GM12878 (cell line): ENCODE results near the gene GKN1. TPM values are rescaled to one million over a fixed set of nuclear protein-coding genes. Genes with fewer than 3 reads are reported as not detected.

ENCODE experiments used
- ATAC-seq: fragments of 200-7000 bp; cut with Tn5 transposase; 3 replicates; pipeline ENCODE4 v1.9.1; 2020; ENCODE audit warnings: mild to moderate bottlenecking, moderate library complexity
- BruUV-seq: library from RNA; stranded (reverse); fragments of 400-500 nt; replicated peaks from 2 replicates; lab custom pipeline; 2021; lab: Mats Ljungman, UMichigan
- CTCF ChIA-PET: fragments of 300-600 bp; sonication (Branson Sonifier 250); formaldehyde crosslinking; extraction: SDS; loops from one replicate; lab custom pipeline; 2021; ENCODE audit warnings: inconsistent platforms; lab: Yijun Ruan, JAX
- POLR2A ChIA-PET: fragments of 350-600 bp; formaldehyde crosslinking; extraction: SDS; loops from one replicate; lab custom pipeline; 2021; ENCODE audit warnings: inconsistent platforms; lab: Charles Lee
- RAD21 ChIA-PET: fragments of 300-600 bp; sonication (Branson Sonifier 250); formaldehyde crosslinking; loops from one replicate; lab custom pipeline; 2023; ENCODE audit warnings: antibody characterized with exemption; ENCODE audit not compliant: unreplicated experiment; lab: Charles Lee
- SMC1A ChIA-PET: fragments of 300-600 bp; sonication (Branson Sonifier 250); formaldehyde crosslinking; loops from one replicate; lab custom pipeline; 2023; ENCODE audit not compliant: unreplicated experiment, uncharacterized antibody; lab: Charles Lee
- DNase-seq: peaks from one replicate; pipeline ENCODE4 v3.0.0-alpha.2; 2011; ENCODE audit warnings: low read depth, low spot score
- FAIRE-seq: peaks from 3 replicates; lab custom pipeline; 2011; peaks lifted over from hg19 to GRCh38; lab: Jason Lieb, UNC
- H2AFZ ChIP-seq: 2 replicates; pipeline ENCODE4 v1.6.0; 2011; ENCODE audit warnings: low read depth, low read length, control low read depth; ENCODE audit not compliant: control insufficient read depth
- H3K27ac ChIP-seq: 2 replicates; pipeline ENCODE4 v1.5.1; 2011; ENCODE audit warnings: control low read depth; ENCODE audit not compliant: control insufficient read depth, insufficient read depth
- H3K27me3 ChIP-seq, 2 experiments: replicated peaks in 1 of 2; 2 replicates each; pipeline versions ENCODE4 v1.6.0 to v1.6.1; 2011; ENCODE audit warnings: low read length in 1 of 2; ENCODE audit not compliant: control insufficient read depth in 2 of 2, insufficient read depth in 2 of 2
- H3K36me3 ChIP-seq, 2 experiments: 2 replicates each; pipeline ENCODE4 v1.5.1; 2011; ENCODE audit warnings: low read length in 1 of 2; ENCODE audit not compliant: control insufficient read depth in 2 of 2, insufficient read depth in 2 of 2
- H3K4me1 ChIP-seq: 2 replicates; pipeline ENCODE4 v1.6.1; 2011; ENCODE audit warnings: mild to moderate bottlenecking, low read length, moderate library complexity, mixed read lengths; ENCODE audit not compliant: control insufficient read depth, insufficient read depth
- H3K4me2 ChIP-seq: 2 replicates; pipeline ENCODE4 v1.6.0; 2011; ENCODE audit warnings: control low read depth; ENCODE audit not compliant: control insufficient read depth, insufficient read depth
- H3K4me3 ChIP-seq: fragments of 200-600 bp; sonication (generic); 2 replicates; pipeline ENCODE4 v1.5.1; 2016
- H3K79me2 ChIP-seq: 2 replicates; pipeline ENCODE4 v1.6.0; 2011; ENCODE audit warnings: low read length; ENCODE audit not compliant: control insufficient read depth, insufficient read depth
- H3K9ac ChIP-seq: 2 replicates; pipeline ENCODE4 v1.8.0; 2011; ENCODE audit warnings: low read length, control low read depth, mixed read lengths; ENCODE audit not compliant: control insufficient read depth, insufficient read depth
- H3K9me3 ChIP-seq: replicated peaks from 3 replicates; pipeline ENCODE4 v1.5.1; 2011; ENCODE audit warnings: mild to moderate bottlenecking, low read length; ENCODE audit not compliant: control insufficient read depth, insufficient read depth
- H4K20me1 ChIP-seq: 2 replicates; pipeline ENCODE4 v1.6.0; 2011; ENCODE audit not compliant: control insufficient read depth, insufficient read depth
- BCL11A ChIP-seq: IDR thresholded peaks from 2 replicates; pipeline ENCODE4 v1.6.1; 2011; ENCODE audit warnings: low read depth, low read length
- DPF2 ChIP-seq: fragments of 450-650 bp; IDR thresholded peaks from 2 replicates; pipeline ENCODE4 v1.6.1; 2017; ENCODE audit warnings: mild to moderate bottlenecking
- EED ChIP-seq: sonication (generic); IDR thresholded peaks from 2 replicates; pipeline ENCODE4 v1.6.1; 2016; ENCODE audit warnings: antibody characterized with exemption, low read depth
- MTA3 ChIP-seq: IDR thresholded peaks from 2 replicates; pipeline ENCODE4 v1.6.1; 2012; ENCODE audit warnings: low read length, inconsistent platforms, borderline replicate concordance
- SIX5 ChIP-seq: IDR thresholded peaks from 2 replicates; pipeline ENCODE4 v1.6.1; 2011; ENCODE audit warnings: mild to moderate bottlenecking, low read depth, low read length, moderate library complexity; ENCODE audit not compliant: severe bottlenecking
- TBL1XR1 ChIP-seq: IDR thresholded peaks from 2 replicates; pipeline ENCODE4 v1.6.1; 2012; ENCODE audit warnings: low read depth, low read length, improper control_type of control experiment
- TCF12 ChIP-seq: IDR thresholded peaks from 2 replicates; pipeline ENCODE4 v1.6.1; 2011; ENCODE audit warnings: low read depth, mild to moderate bottlenecking, low read length
- ZBED1 ChIP-seq: IDR thresholded peaks from 2 replicates; pipeline ENCODE4 v1.6.1; 2016; ENCODE audit warnings: borderline replicate concordance
- ZNF384 ChIP-seq: IDR thresholded peaks from 2 replicates; pipeline ENCODE4 v1.6.1; 2012; ENCODE audit warnings: low read depth, mild to moderate bottlenecking, low read length, improper control_type of control experiment, borderline replicate concordance
- ZNF592 ChIP-seq: fragments of 450-650 bp; IDR thresholded peaks from 2 replicates; pipeline ENCODE4 v1.6.1; 2017; ENCODE audit warnings: mild to moderate bottlenecking, moderate library complexity
- ZZZ3 ChIP-seq: IDR thresholded peaks from 2 replicates; pipeline ENCODE4 v1.6.1; 2011; ENCODE audit warnings: low read depth; ENCODE audit not compliant: control insufficient read depth, insufficient read length
- WGBS: methylation state at CpG from one replicate; pipeline ENCODE4 v1.1.6; 2016; ENCODE audit warnings: low lambda C conversion rate; ENCODE audit not compliant: insufficient replicate concordance, insufficient coverage; ENCODE audit errors: missing lambda C conversion rate; 5-methylcytosine and 5-hydroxymethylcytosine counted together
- in situ Hi-C: fragments of 300-500 bp; cut with MboI; formaldehyde crosslinking; loops from 9 replicates; pipeline ENCODE4 v1.14.3; 2018; ENCODE audit warnings: mixed read lengths
- intact Hi-C: fragments of 100-400 bp; cut with micrococcal nuclease; formaldehyde crosslinking; loops from one replicate; pipeline ENCODE4 v1.14.2; 2022; ENCODE audit not compliant: unreplicated experiment
- polyA plus RNA-seq, 11 experiments: library from polyadenylated mRNA; depleted of rRNA in 4 of 11; unstranded in 6 of 11; stranded (reverse) in 5 of 11; fragments of >200 nt; fragmentation: Nextera tagmentation in 4 of 11; fragmentation: Illumina TruSeq in 1 of 11; extraction: Ambion mirVana in 4 of 11; extraction: Trizol in 1 of 11; gene quantifications; 1 replicate in 1 of 11; 2 replicates in 10 of 11; pipeline versions ENCODE4 v1.2.1 to v1.2.3, GENCODE V29; 2011 to 2016; ENCODE audit warnings: inconsistent platforms in 2 of 11, missing spikeins in 2 of 11, low read depth in 1 of 11
- total RNA-seq, 4 experiments: library from RNA; depleted of rRNA in 3 of 4; stranded (reverse); fragments of >200 nt in 3 of 4; fragmentation: Illumina TruSeq in 1 of 4; extraction: Trizol in 1 of 4; gene quantifications; 2 replicates each; pipeline versions ENCODE4 v1.2.1 to v1.2.3, GENCODE V29; 2013 to 2021
- TF ChIP-seq, protein P1 (sequence below): fragments of 450-650 bp; IDR thresholded peaks from 2 replicates; pipeline ENCODE4 v1.6.1; 2017; ENCODE audit warnings: mild to moderate bottlenecking
- TF ChIP-seq, protein P2 (sequence below), 3 experiments: IDR thresholded peaks in 2 of 3; conservative IDR thresholded peaks in 1 of 3; 2 replicates each; pipeline ENCODE4 v1.5.1; 2011; ENCODE audit warnings: low read depth in 3 of 3, low read length in 3 of 3, mild to moderate bottlenecking in 3 of 3, control low read depth in 2 of 3, moderate library complexity in 2 of 3, inconsistent platforms in 1 of 3, mixed read lengths in 1 of 3; ENCODE audit not compliant: control insufficient read depth in 2 of 3, insufficient read depth in 1 of 3; ENCODE audit errors: extremely low read depth in 1 of 3

GKN1 gene
- total and polyA plus RNA-seq, 10 of the 15 experiments (the other 5 are each of a cell fraction or from before 2014, with no cell fraction given): not detected

DNA sequence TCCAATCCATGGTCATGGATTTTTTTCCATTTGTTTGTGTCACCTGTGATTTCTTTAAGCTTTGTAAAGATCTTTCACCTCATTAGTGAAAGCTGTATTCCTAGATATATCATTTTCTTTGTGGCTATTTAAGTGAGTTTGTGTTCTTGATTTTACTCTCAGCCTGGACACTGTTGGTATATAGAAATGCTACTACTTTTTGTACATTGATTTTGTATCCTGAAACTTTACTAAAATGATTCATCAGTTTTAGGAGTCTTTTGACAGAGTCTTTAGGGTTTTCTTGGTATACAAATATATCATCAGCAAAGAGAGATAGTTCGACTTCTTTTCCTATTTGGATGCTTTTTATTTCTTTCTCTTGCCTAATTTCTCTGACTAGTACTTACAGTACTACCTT, 34.1 kb upstream of the GKN1 start:
- H3K27me3 ChIP-seq: no peaks in the 10 kb centered on the region; a peak in 1 of 4 replicates
- RAD21 ChIA-PET: no interaction called here
- in situ Hi-C loops (no loop called here), intact Hi-C loops (no loop called here)
- H3K36me3 ChIP-seq: no peaks in the 10 kb centered on the region
- ATAC-seq: no peak
- POLR2A ChIA-PET: no interaction called here
- no TSS peak for BruUV-seq
- SMC1A ChIA-PET: no interaction called here
- H3K27ac ChIP-seq: no peak overlapping the region
- H3K9me3 ChIP-seq: no peaks in the 10 kb centered on the region
- H3K4me1 ChIP-seq: no peaks in the 10 kb centered on the region
- DNase-seq: no peak
- H3K9ac ChIP-seq: no peak overlapping the region
- no peak for TF ChIP-seq ZNF384
- TF ChIP-seq, protein P1, sequence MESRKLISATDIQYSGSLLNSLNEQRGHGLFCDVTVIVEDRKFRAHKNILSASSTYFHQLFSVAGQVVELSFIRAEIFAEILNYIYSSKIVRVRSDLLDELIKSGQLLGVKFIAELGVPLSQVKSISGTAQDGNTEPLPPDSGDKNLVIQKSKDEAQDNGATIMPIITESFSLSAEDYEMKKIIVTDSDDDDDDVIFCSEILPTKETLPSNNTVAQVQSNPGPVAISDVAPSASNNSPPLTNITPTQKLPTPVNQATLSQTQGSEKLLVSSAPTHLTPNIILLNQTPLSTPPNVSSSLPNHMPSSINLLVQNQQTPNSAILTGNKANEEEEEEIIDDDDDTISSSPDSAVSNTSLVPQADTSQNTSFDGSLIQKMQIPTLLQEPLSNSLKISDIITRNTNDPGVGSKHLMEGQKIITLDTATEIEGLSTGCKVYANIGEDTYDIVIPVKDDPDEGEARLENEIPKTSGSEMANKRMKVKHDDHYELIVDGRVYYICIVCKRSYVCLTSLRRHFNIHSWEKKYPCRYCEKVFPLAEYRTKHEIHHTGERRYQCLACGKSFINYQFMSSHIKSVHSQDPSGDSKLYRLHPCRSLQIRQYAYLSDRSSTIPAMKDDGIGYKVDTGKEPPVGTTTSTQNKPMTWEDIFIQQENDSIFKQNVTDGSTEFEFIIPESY: no peak
- no peak for TF ChIP-seq ZZZ3
- no peak for TF ChIP-seq EED
- TF ChIP-seq BCL11A: no peak
- TF ChIP-seq ZNF592: no peak
- TF ChIP-seq ZBED1: no peak
- TF ChIP-seq, protein P2, sequence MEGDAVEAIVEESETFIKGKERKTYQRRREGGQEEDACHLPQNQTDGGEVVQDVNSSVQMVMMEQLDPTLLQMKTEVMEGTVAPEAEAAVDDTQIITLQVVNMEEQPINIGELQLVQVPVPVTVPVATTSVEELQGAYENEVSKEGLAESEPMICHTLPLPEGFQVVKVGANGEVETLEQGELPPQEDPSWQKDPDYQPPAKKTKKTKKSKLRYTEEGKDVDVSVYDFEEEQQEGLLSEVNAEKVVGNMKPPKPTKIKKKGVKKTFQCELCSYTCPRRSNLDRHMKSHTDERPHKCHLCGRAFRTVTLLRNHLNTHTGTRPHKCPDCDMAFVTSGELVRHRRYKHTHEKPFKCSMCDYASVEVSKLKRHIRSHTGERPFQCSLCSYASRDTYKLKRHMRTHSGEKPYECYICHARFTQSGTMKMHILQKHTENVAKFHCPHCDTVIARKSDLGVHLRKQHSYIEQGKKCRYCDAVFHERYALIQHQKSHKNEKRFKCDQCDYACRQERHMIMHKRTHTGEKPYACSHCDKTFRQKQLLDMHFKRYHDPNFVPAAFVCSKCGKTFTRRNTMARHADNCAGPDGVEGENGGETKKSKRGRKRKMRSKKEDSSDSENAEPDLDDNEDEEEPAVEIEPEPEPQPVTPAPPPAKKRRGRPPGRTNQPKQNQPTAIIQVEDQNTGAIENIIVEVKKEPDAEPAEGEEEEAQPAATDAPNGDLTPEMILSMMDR (IDR thresholded peaks at IDR 0.05 in 2 of 3, conservative IDR thresholded peaks at IDR 0.05 in 1 of 3; ENCODE audit: control insufficient read depth in 2 of 3, extremely low read depth in 1 of 3, insufficient read depth in 1 of 3, low read depth in 3 of 3, low read length in 3 of 3): no peak
- TF ChIP-seq DPF2: no peak
- TF ChIP-seq TCF12: no peak
- no peak for TF ChIP-seq MTA3
- no peak for TF ChIP-seq SIX5
- TF ChIP-seq TBL1XR1: no peak
- no peak overlapping the region for H3K4me3 ChIP-seq
- H3K4me2 ChIP-seq: no peak overlapping the region
- H3K79me2 ChIP-seq: no peaks in the 10 kb centered on the region
- WGBS: 0% methylated on average over 1 of the region's 1 CpG
- no peak overlapping the region for H2AFZ ChIP-seq
- FAIRE-seq: no peak
- CTCF ChIA-PET: no interaction called here
- H4K20me1 ChIP-seq: no peaks in the 10 kb centered on the region
